HepG2 (cell line): ENCODE measurements around the gene BRAP. TPM values are rescaled to one million over a fixed set of nuclear protein-coding genes. Genes with fewer than 3 reads are reported as not detected.

ENCODE experiments used
- E2F2 ChIP-seq: sonication (generic); formaldehyde crosslinking; IDR thresholded peaks from 2 replicates; pipeline ENCODE4 v1.4.0; 2020; ENCODE audit warnings: missing genetic modification reagents, borderline replicate concordance
- ETV5 ChIP-seq: IDR thresholded peaks from 2 replicates; pipeline ENCODE4 v1.6.1; 2018; ENCODE audit warnings: missing biosample characterization, missing genetic modification reagents, inconsistent platforms, borderline replicate concordance
- HIVEP1 ChIP-seq: sonication (generic); formaldehyde crosslinking; IDR thresholded peaks from 2 replicates; pipeline ENCODE4 v1.4.0; 2020; ENCODE audit warnings: mild to moderate bottlenecking, missing genetic modification reagents
- MEIS1 ChIP-seq: sonication (generic); formaldehyde crosslinking; IDR thresholded peaks from 2 replicates; pipeline ENCODE4 v1.9.0; 2021; ENCODE audit warnings: mild to moderate bottlenecking, missing genetic modification reagents, moderate library complexity, borderline replicate concordance
- SNAPC2 ChIP-seq: sonication (generic); formaldehyde crosslinking; IDR thresholded peaks from 2 replicates; pipeline ENCODE4 v1.8.1; 2022; ENCODE audit warnings: mild to moderate bottlenecking, missing genetic modification reagents
- ZBTB10 ChIP-seq: sonication (generic); formaldehyde crosslinking; IDR thresholded peaks from 2 replicates; pipeline ENCODE4 v1.4.0; 2020; ENCODE audit warnings: missing genetic modification reagents, borderline replicate concordance
- ZBTB43 ChIP-seq: sonication (generic); formaldehyde crosslinking; conservative IDR thresholded peaks from 2 replicates; pipeline ENCODE4 v1.4.0; 2020; ENCODE audit warnings: missing genetic modification reagents
- ZC3H13 ChIP-seq: sonication (generic); formaldehyde crosslinking; IDR thresholded peaks from 2 replicates; pipeline ENCODE4 v1.8.1; 2023; ENCODE audit warnings: mild to moderate bottlenecking, missing genetic modification reagents, moderate library complexity
- ZNF142 ChIP-seq: sonication (generic); formaldehyde crosslinking; IDR thresholded peaks from 2 replicates; pipeline ENCODE4 v1.4.0; 2020; ENCODE audit warnings: missing genetic modification reagents
- ZNF441 ChIP-seq: sonication (generic); formaldehyde crosslinking; IDR thresholded peaks from 2 replicates; pipeline ENCODE4 v1.7.0; 2021; ENCODE audit warnings: missing genetic modification reagents, borderline replicate concordance
- polyA plus RNA-seq, 8 experiments: library from polyadenylated mRNA; depleted of rRNA in 3 of 8; stranded (reverse) in 7 of 8; unstranded in 1 of 8; fragments of >200 nt; fragmentation: Illumina TruSeq in 4 of 8; extraction: Trizol in 4 of 8; gene quantifications; 2 replicates each; pipeline versions ENCODE4 v1.2.1 to v1.2.3, GENCODE V29; 2011 to 2016; ENCODE audit warnings: low read depth in 4 of 8, missing spikeins in 1 of 8, mixed read lengths in 1 of 8; ENCODE audit not compliant: insufficient read depth in 1 of 8
- total RNA-seq, 5 experiments: library from RNA; depleted of rRNA; stranded (reverse); fragments of >200 nt; fragmentation: Illumina TruSeq; extraction: Trizol; gene quantifications; 2 replicates each; pipeline ENCODE4 v1.2.3, GENCODE V29; 2016; ENCODE audit warnings: low read depth in 1 of 5
- TF ChIP-seq, protein P1 (sequence below): sonication (generic); formaldehyde crosslinking; IDR thresholded peaks from 2 replicates; pipeline ENCODE4 v1.8.0; 2023; ENCODE audit warnings: mild to moderate bottlenecking, missing genetic modification reagents

Gene BRAP
- total and polyA plus RNA-seq, 2 of the 13 experiments (the other 11 are each of a cell fraction or from before 2014, with no cell fraction given) = 8.1 to 15.4 TPM

DNA sequence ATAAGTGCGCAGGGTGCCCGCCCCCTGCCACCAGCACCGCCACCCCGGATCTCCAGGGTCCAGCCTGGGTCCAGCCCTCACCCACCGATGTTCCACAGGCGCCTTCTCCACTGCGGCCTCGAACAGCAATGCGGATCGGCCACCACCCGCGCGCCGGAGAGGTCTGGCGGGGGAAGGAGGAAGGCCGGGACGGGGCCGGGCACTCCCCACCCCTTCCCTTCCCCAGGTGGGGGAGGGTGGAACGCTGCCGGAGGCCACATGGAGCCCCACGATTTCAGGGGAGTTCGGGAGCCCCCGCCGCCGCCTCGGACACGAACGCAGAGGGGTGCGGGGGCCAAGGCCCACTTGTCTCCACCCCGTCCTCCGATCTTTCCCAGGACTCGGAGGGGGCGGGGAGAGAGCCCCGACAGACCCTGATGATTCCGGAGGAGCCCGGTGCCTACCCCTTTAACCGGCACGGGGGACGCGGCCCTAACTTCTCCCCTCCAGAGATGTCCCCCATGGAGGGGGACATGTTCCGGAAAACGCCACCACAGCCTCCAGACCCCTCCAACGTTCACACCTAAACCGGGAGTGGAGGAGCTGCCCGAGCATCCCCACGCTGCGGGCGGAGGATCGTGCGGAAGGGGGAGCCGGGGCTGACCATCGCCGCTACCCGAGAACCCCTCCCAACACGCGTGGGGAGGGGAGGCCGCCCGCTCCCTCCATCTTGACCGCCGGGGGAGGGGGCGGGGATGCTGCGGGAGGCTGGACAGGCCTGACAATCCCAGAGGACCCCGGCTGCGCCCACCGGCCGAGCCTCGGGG, 87.7 kb downstream of the BRAP start (continued):
- TF ChIP-seq ZNF142 (CRISPR knock-in tag) (no peak), ZBTB43 (CRISPR knock-in tag) (0 out of 2 replicates have a peak, but pooled peaks have one; percentile 34), ETV5 (CRISPR knock-in tag) (no peak), HIVEP1 (CRISPR knock-in tag) (peak; percentile 15; the same call in 1 of the 2 replicates), ZNF441 (CRISPR knock-in tag) (peak; percentile 46; the same call in 1 of the 2 replicates), E2F2 (CRISPR knock-in tag) (no peak), ZC3H13 (CRISPR knock-in tag) (peak; percentile 65), ZBTB10 (CRISPR knock-in tag) (0 out of 2 replicates have a peak, but pooled peaks have one; percentile 34), SNAPC2 (no peak), MEIS1 (CRISPR knock-in tag) (0 out of 2 replicates have a peak, but pooled peaks have one; percentile 37)
- TF ChIP-seq, protein P1, sequence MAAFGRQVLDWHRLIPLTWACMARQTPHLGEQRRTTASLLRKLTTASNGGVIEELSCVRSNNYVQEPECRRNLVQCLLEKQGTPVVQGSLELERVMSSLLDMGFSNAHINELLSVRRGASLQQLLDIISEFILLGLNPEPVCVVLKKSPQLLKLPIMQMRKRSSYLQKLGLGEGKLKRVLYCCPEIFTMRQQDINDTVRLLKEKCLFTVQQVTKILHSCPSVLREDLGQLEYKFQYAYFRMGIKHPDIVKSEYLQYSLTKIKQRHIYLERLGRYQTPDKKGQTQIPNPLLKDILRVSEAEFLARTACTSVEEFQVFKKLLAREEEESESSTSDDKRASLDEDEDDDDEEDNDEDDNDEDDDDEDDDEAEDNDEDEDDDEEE (CRISPR knock-in tag) = 0 out of 2 replicates have a peak, but pooled peaks have one; percentile 17
